Gastroesophageal sphincter (tissue), 3 donors: ENCODE data around the gene CLDN8.

Source experiments
- POLR2AphosphoS5 ChIP-seq: sonication (generic); formaldehyde crosslinking; IDR thresholded peaks from one replicate; pipeline ENCODE4 v1.6.1; 2017; ENCODE audit warnings: antibody characterized with exemption
- TF ChIP-seq, protein P1 (sequence below), 4 experiments: fragments of 200-600 bp in 2 of 4; fragments of 450-650 bp in 2 of 4; sonication (generic) in 1 of 4; IDR thresholded peaks; one replicate each; pipeline ENCODE4 v1.5.1; 2017 to 2019; ENCODE audit warnings: antibody characterized with exemption in 4 of 4, mild to moderate bottlenecking in 2 of 4, moderate library complexity in 2 of 4

DNA sequence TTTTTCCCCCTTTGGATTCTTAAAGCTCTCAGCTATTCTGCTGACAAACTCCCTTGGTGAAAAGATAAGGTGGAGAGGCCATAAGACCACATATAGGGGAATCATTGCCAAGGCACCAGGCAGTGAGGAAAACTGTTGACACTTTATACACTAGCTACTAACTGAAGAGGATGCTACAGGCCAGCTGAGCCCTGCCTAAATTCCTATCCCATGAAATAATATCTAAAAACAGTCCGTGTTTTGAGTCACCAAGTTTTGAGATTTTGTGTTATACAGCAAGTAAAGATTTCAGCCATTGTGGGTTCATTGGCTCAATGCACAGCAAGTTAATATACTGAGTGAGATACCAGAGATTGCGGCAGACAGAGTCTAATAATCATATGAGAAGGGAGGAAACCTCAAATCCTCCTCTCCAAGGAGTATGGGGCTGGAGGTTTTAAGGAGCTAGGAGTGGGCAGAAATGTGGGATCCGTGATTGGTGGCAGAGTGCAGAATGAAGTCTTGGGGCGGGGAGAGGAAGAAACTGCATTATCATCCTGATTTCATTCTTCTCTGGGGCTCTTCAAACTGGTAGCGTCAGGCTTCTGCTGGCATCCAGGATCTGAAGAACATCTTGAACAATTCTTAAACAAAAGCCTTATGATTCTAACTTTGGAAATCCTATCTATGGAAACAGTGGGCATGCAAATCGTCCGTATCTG lies 9.2 kb downstream of the CLDN8 start:
- TF ChIP-seq, protein P1, sequence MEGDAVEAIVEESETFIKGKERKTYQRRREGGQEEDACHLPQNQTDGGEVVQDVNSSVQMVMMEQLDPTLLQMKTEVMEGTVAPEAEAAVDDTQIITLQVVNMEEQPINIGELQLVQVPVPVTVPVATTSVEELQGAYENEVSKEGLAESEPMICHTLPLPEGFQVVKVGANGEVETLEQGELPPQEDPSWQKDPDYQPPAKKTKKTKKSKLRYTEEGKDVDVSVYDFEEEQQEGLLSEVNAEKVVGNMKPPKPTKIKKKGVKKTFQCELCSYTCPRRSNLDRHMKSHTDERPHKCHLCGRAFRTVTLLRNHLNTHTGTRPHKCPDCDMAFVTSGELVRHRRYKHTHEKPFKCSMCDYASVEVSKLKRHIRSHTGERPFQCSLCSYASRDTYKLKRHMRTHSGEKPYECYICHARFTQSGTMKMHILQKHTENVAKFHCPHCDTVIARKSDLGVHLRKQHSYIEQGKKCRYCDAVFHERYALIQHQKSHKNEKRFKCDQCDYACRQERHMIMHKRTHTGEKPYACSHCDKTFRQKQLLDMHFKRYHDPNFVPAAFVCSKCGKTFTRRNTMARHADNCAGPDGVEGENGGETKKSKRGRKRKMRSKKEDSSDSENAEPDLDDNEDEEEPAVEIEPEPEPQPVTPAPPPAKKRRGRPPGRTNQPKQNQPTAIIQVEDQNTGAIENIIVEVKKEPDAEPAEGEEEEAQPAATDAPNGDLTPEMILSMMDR (IDR thresholded peaks at IDR 0.05): no peak
- TF ChIP-seq POLR2AphosphoS5: no peak
